ENCODE results near the gene ARL14. TPM values are rescaled to one million over a fixed set of nuclear protein-coding genes. Genes with fewer than 3 reads are reported as not detected.

ARL14 gene
- not detected for total RNA-seq
- polyA plus RNA-seq, result not detected

- Mint-ChIP-seq H3K36me3 (no peaks in the 10 kb centered on the region), H3K27me3 (peaks cover 1 to 4% of the 10 kb centered on the region in 2 donors), H3K27ac (no peak within 1 kb of the TSS), H3K4me1 (no peaks in the 10 kb centered on the region), H3K9me3 (no peaks in the 10 kb centered on the region), H3K4me3 (no peak within 1 kb of the TSS)
- H3K4me1 ChIP-seq (ENCODE audit: insufficient read depth, low read length), result no peaks in the 10 kb centered on the region
- H3K27me3 ChIP-seq (ENCODE audit: insufficient read depth, low read length), result no peaks in the 10 kb centered on the region
- no peaks in the 10 kb centered on the region for H3K36me3 ChIP-seq (ENCODE audit: insufficient read depth, low read length)
- no peak within 1 kb of the TSS for H3K4me3 ChIP-seq (ENCODE audit: low read length in 2 of 2)
- H3K9me3 ChIP-seq (ENCODE audit: control insufficient read depth in 1 of 2, low read length in 2 of 2), result no peaks in the 10 kb centered on the region
- no peak for DNase-seq
- POLR2A ChIA-PET (ENCODE audit: partially characterized antibody), result no interaction called here
- H3K27ac ChIP-seq (ENCODE audit: low read depth, low read length), result no peak within 1 kb of the TSS
- intact Hi-C loops (cut with micrococcal nuclease), result no loop called here
- CTCF ChIA-PET (ENCODE audit: partially characterized antibody), result no interaction called here
These were observed at the start of gene ARL14 for GRCh38 chr3:160676547-160677303. TSS of gene ARL14 (plus strand) at chr3:160677160. CDS start at chr3:160677347, 187 bp downstream.

- peaks cover 0 to 3% (median 0%) of the 10 kb centered on the region in 4 donors for H3K4me1 Mint-ChIP-seq
- no peaks in the 10 kb centered on the region for H3K36me3 Mint-ChIP-seq
- peaks cover 0 to 3% (median 0%) of the 10 kb centered on the region in 8 donors for H3K9me3 Mint-ChIP-seq
- H3K27me3 ChIP-seq (ENCODE audit: insufficient read depth, low read length), result no peaks in the 10 kb centered on the region
- ChIA-PET CTCF (ENCODE audit: partially characterized antibody) (no interaction called here), POLR2A (ENCODE audit: partially characterized antibody) (no interaction called here)
- no peak overlapping the region for H3K4me3 ChIP-seq (ENCODE audit: low read length in 2 of 2)
- no peak overlapping the region for H3K27ac ChIP-seq (ENCODE audit: low read depth, low read length)
- H3K27me3 Mint-ChIP-seq, result peaks cover 10 to 16% of the 10 kb centered on the region in 2 donors
- DNase-seq, result no peak
- H3K27ac Mint-ChIP-seq, result no peak overlapping the region
- no peak overlapping the region for H3K4me3 Mint-ChIP-seq
- intact Hi-C loops (cut with micrococcal nuclease), result no loop called here
- no peaks in the 10 kb centered on the region for H3K36me3 ChIP-seq (ENCODE audit: insufficient read depth, low read length)
- H3K4me1 ChIP-seq (ENCODE audit: insufficient read depth, low read length), result no peaks in the 10 kb centered on the region
- no peaks in the 10 kb centered on the region for H3K9me3 ChIP-seq (ENCODE audit: control insufficient read depth in 1 of 2, low read length in 2 of 2)
These were observed 47.5 kb upstream of the ARL14 start for GRCh38 chr3:160629491-160629890.

GRCh38 chr3:160633361-160634083, 43.4 kb upstream of the ARL14 start:
- Mint-ChIP-seq H3K4me3 (no peak overlapping the region), H3K4me1 (peaks cover 0 to 3% (median 0%) of the 10 kb centered on the region in 4 donors), H3K27ac (no peak overlapping the region), H3K27me3 (peaks cover 6 to 9% of the 10 kb centered on the region in 2 donors), H3K36me3 (no peaks in the 10 kb centered on the region), H3K9me3 (peaks cover 0 to 3% (median 0%) of the 10 kb centered on the region in 8 donors)
- DNase-seq, result no peak
- Histone ChIP-seq H3K9me3 (ENCODE audit: control insufficient read depth in 1 of 2, low read length in 2 of 2) (no peaks in the 10 kb centered on the region), H3K4me3 (ENCODE audit: low read length in 2 of 2) (no peak overlapping the region), H3K27ac (ENCODE audit: low read depth, low read length) (no peak overlapping the region), H3K27me3 (ENCODE audit: insufficient read depth, low read length) (no peaks in the 10 kb centered on the region), H3K4me1 (ENCODE audit: insufficient read depth, low read length) (no peaks in the 10 kb centered on the region), H3K36me3 (ENCODE audit: insufficient read depth, low read length) (no peaks in the 10 kb centered on the region)
- intact Hi-C loops (cut with micrococcal nuclease), result no loop called here
- POLR2A ChIA-PET (ENCODE audit: partially characterized antibody), result no interaction called here
- CTCF ChIA-PET (ENCODE audit: partially characterized antibody), result no interaction called here

- H3K4me3 Mint-ChIP-seq, result no peak overlapping the region
- H3K27me3 Mint-ChIP-seq, result peaks cover 2 to 5% of the 10 kb centered on the region in 2 donors
- H3K36me3 ChIP-seq (ENCODE audit: insufficient read depth, low read length), result no peaks in the 10 kb centered on the region
- intact Hi-C loops (cut with micrococcal nuclease), result no loop called here
- no peaks in the 10 kb centered on the region for H3K36me3 Mint-ChIP-seq
- CTCF ChIA-PET (ENCODE audit: partially characterized antibody), result no interaction called here
- no peaks in the 10 kb centered on the region for H3K9me3 ChIP-seq (ENCODE audit: control insufficient read depth in 1 of 2, low read length in 2 of 2)
- peaks cover 0 to 3% (median 0%) of the 10 kb centered on the region in 4 donors for H3K4me1 Mint-ChIP-seq
- H3K27ac Mint-ChIP-seq, result no peak overlapping the region
- no peak overlapping the region for H3K27ac ChIP-seq (ENCODE audit: low read depth, low read length)
- H3K4me3 ChIP-seq (ENCODE audit: low read length in 2 of 2), result no peak overlapping the region
- H3K9me3 Mint-ChIP-seq, result peaks cover 0 to 3% (median 0%) of the 10 kb centered on the region in 8 donors
- POLR2A ChIA-PET (ENCODE audit: partially characterized antibody), result no interaction called here
- no peaks in the 10 kb centered on the region for H3K4me1 ChIP-seq (ENCODE audit: insufficient read depth, low read length)
- no peaks in the 10 kb centered on the region for H3K27me3 ChIP-seq (ENCODE audit: insufficient read depth, low read length)
- no peak for DNase-seq
These were observed 41.7 kb upstream of the ARL14 start for GRCh38 chr3:160635213-160635612.

GRCh38 chr3:160637086-160637485, 39.9 kb upstream of the ARL14 start:
- no peak overlapping the region for H3K27ac ChIP-seq (ENCODE audit: low read depth, low read length)
- intact Hi-C loops (cut with micrococcal nuclease), result no loop called here
- no peak overlapping the region for H3K4me3 ChIP-seq (ENCODE audit: low read length in 2 of 2)
- Mint-ChIP-seq H3K4me3 (no peak overlapping the region), H3K36me3 (no peaks in the 10 kb centered on the region), H3K27ac (no peak overlapping the region), H3K27me3 (peaks cover 0 to 5% of the 10 kb centered on the region in 2 donors), H3K4me1 (peaks cover 0 to 3% (median 0%) of the 10 kb centered on the region in 4 donors), H3K9me3 (no peaks in the 10 kb centered on the region)
- ChIA-PET CTCF (ENCODE audit: partially characterized antibody) (no interaction called here), POLR2A (ENCODE audit: partially characterized antibody) (no interaction called here)
- no peaks in the 10 kb centered on the region for H3K4me1 ChIP-seq (ENCODE audit: insufficient read depth, low read length)
- no peaks in the 10 kb centered on the region for H3K27me3 ChIP-seq (ENCODE audit: insufficient read depth, low read length)
- H3K36me3 ChIP-seq (ENCODE audit: insufficient read depth, low read length), result no peaks in the 10 kb centered on the region
- no peak for DNase-seq
- H3K9me3 ChIP-seq (ENCODE audit: control insufficient read depth in 1 of 2, low read length in 2 of 2), result no peaks in the 10 kb centered on the region

GRCh38 chr3:160638184-160638583, 38.8 kb upstream of the ARL14 start:
- H3K4me1 Mint-ChIP-seq, result peaks cover 0 to 1% (median 0%) of the 10 kb centered on the region in 4 donors
- Histone ChIP-seq H3K27me3 (ENCODE audit: insufficient read depth, low read length) (no peaks in the 10 kb centered on the region), H3K9me3 (ENCODE audit: control insufficient read depth in 1 of 2, low read length in 2 of 2) (no peaks in the 10 kb centered on the region), H3K4me3 (ENCODE audit: low read length in 2 of 2) (no peak overlapping the region), H3K27ac (ENCODE audit: low read depth, low read length) (no peak overlapping the region), H3K36me3 (ENCODE audit: insufficient read depth, low read length) (no peaks in the 10 kb centered on the region), H3K4me1 (ENCODE audit: insufficient read depth, low read length) (no peaks in the 10 kb centered on the region)
- peaks cover 0 to 3% of the 10 kb centered on the region in 2 donors for H3K27me3 Mint-ChIP-seq
- H3K27ac Mint-ChIP-seq, result no peak overlapping the region
- H3K9me3 Mint-ChIP-seq, result no peaks in the 10 kb centered on the region
- ChIA-PET CTCF (ENCODE audit: partially characterized antibody) (no interaction called here), POLR2A (ENCODE audit: partially characterized antibody) (no interaction called here)
- intact Hi-C loops (cut with micrococcal nuclease), result no loop called here
- no peak for DNase-seq
- H3K4me3 Mint-ChIP-seq, result no peak overlapping the region
- H3K36me3 Mint-ChIP-seq, result no peaks in the 10 kb centered on the region

- Histone ChIP-seq H3K36me3 (ENCODE audit: insufficient read depth, low read length) (no peaks in the 10 kb centered on the region), H3K27me3 (ENCODE audit: insufficient read depth, low read length) (no peaks in the 10 kb centered on the region), H3K27ac (ENCODE audit: low read depth, low read length) (no peak overlapping the region), H3K9me3 (ENCODE audit: control insufficient read depth in 1 of 2, low read length in 2 of 2) (no peaks in the 10 kb centered on the region), H3K4me3 (ENCODE audit: low read length in 2 of 2) (no peak overlapping the region), H3K4me1 (ENCODE audit: insufficient read depth, low read length) (no peaks in the 10 kb centered on the region)
- no peak for DNase-seq
- Mint-ChIP-seq H3K27me3 (peaks cover 0 to 2% of the 10 kb centered on the region in 2 donors), H3K4me1 (no peaks in the 10 kb centered on the region), H3K36me3 (no peaks in the 10 kb centered on the region), H3K27ac (peak overlapping the region in 1 of 7 donors; percentile 5), H3K9me3 (no peaks in the 10 kb centered on the region), H3K4me3 (no peak overlapping the region)
- CTCF ChIA-PET (ENCODE audit: partially characterized antibody), result no interaction called here
- POLR2A ChIA-PET (ENCODE audit: partially characterized antibody), result no interaction called here
- intact Hi-C loops (cut with micrococcal nuclease), result no loop called here
These were observed 35.2 kb upstream of the ARL14 start for GRCh38 chr3:160641665-160642309.
